HG03064 (cell line): Measurements from ENCODE around the gene CLTC.

Experiments used
- ATAC-seq: cut with Tn5 transposase; IDR thresholded peaks from one replicate; pipeline ENCODE4 v1.9.1; 2021; ENCODE audit warnings: low read depth; ENCODE audit not compliant: unreplicated experiment

The CLTC gene

GRCh38 chr17:59722623-59723022 is 102.9 kb downstream of the CLTC start:
- ATAC-seq = no peak

GRCh38 chr17:59723041-59723440 is 103.3 kb downstream of the CLTC start:
- ATAC-seq = no peak

GRCh38 chr17:59723607-59724006 is 103.9 kb downstream of the CLTC start:
- ATAC-seq = no peak

GRCh38 chr17:59725691-59726090 is 106.0 kb downstream of the CLTC start:
- no peak for ATAC-seq

GRCh38 chr17:59727817-59728533 is 108.3 kb downstream of the CLTC start:
- ATAC-seq = no peak

- ATAC-seq = no peak
These were observed 110.7 kb downstream of the CLTC start for GRCh38 chr17:59730268-59730834.

GRCh38 chr17:59733697-59734096 is 114.0 kb downstream of the CLTC start:
- ATAC-seq = no peak

GRCh38 chr17:59734226-59734625 is 114.5 kb downstream of the CLTC start:
- ATAC-seq = no peak

GRCh38 chr17:59737324-59737723 is 117.6 kb downstream of the CLTC start:
- ATAC-seq = no peak

GRCh38 chr17:59743842-59744241 is 124.1 kb downstream of the CLTC start:
- no peak for ATAC-seq

GRCh38 chr17:59745040-59745439 is 125.3 kb downstream of the CLTC start:
- ATAC-seq = no peak
